ENCODE results near the gene GLCE.

Gene GLCE

GRCh38 chr15:69224383-69224782 is 63.9 kb downstream of the GLCE start:
- Mint-ChIP-seq H3K9me3 (peaks cover 32% of the 10 kb centered on the region), H3K4me3 (no peak overlapping the region), H3K4me1 (no peaks in the 10 kb centered on the region), H3K36me3 (ENCODE audit: low read depth) (peaks cover 52% of the 10 kb centered on the region), H3K27ac (no peak overlapping the region), H3K27me3 (ENCODE audit: low read depth) (no peaks in the 10 kb centered on the region)
- no peak for TF ChIP-seq CTCF (IDR thresholded peaks at IDR 0.05; ENCODE audit: unreplicated experiment in 3 of 3)

- Mint-ChIP-seq H3K9me3 (peaks cover 26% of the 10 kb centered on the region), H3K4me3 (no peak overlapping the region), H3K27me3 (ENCODE audit: low read depth) (no peaks in the 10 kb centered on the region), H3K27ac (no peak overlapping the region), H3K4me1 (no peaks in the 10 kb centered on the region), H3K36me3 (ENCODE audit: low read depth) (peaks cover 53% of the 10 kb centered on the region)
- TF ChIP-seq CTCF (IDR thresholded peaks at IDR 0.05; ENCODE audit: unreplicated experiment in 3 of 3) = peak in 1 of 3 experiments; percentile 46
Observed at GRCh38 chr15:69225355-69226022, 65.1 kb downstream of the GLCE start.

DNA sequence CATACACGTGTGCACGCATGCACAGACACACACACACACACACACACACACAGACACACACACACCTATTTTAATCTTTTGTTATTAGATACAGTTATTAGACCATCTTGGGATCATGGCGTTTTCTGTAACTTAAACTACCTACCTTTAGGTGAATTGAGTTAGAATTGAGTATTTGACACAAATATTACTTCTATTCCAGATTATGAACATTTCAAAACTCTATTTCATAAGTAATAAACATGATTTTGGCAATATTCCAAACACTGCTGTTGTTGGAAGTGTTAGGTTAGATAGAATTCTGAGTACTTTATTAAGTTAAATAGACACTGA is 65.6 kb downstream of the GLCE start:
- Mint-ChIP-seq H3K36me3 (ENCODE audit: low read depth) (peaks cover 49% of the 10 kb centered on the region), H3K4me1 (no peaks in the 10 kb centered on the region), H3K4me3 (no peak overlapping the region), H3K27me3 (ENCODE audit: low read depth) (no peaks in the 10 kb centered on the region), H3K27ac (no peak overlapping the region), H3K9me3 (peaks cover 23% of the 10 kb centered on the region)
- TF ChIP-seq CTCF (IDR thresholded peaks at IDR 0.05; ENCODE audit: unreplicated experiment in 3 of 3) = no peak

- H3K27ac Mint-ChIP-seq = no peak overlapping the region
- peaks cover 22% of the 10 kb centered on the region for H3K36me3 Mint-ChIP-seq (ENCODE audit: low read depth)
- H3K27me3 Mint-ChIP-seq (ENCODE audit: low read depth) = no peaks in the 10 kb centered on the region
- no peak for TF ChIP-seq CTCF (IDR thresholded peaks at IDR 0.05; ENCODE audit: unreplicated experiment in 3 of 3)
- peaks cover 2% of the 10 kb centered on the region for H3K9me3 Mint-ChIP-seq
- no peaks in the 10 kb centered on the region for H3K4me1 Mint-ChIP-seq
- no peak overlapping the region for H3K4me3 Mint-ChIP-seq
Observed at GRCh38 chr15:69232144-69232543, 71.7 kb downstream of the GLCE start.

DNA sequence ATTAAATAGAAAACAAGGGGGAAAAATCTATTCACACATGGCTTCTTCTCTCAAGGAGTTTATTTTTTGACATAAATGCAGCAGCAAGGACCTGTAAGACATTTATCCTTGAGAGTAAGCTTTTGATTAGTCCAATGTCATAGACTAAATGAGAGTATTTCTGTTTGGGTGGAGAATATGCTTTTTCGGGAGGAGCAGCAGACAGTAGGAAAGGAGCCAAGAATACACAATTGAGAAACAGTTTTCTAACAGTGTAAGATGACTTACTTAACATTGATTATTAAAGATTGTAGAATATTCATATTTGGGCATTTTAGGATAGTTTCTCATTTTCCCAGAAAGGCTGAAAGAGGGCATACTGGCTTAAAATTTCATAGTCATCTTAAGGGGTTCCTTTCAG is 72.3 kb downstream of the GLCE start:
- H3K9me3 Mint-ChIP-seq = peaks cover 2% of the 10 kb centered on the region
- no peak overlapping the region for H3K27ac Mint-ChIP-seq
- no peaks in the 10 kb centered on the region for H3K4me1 Mint-ChIP-seq
- no peak for TF ChIP-seq CTCF (IDR thresholded peaks at IDR 0.05; ENCODE audit: unreplicated experiment in 3 of 3)
- no peaks in the 10 kb centered on the region for H3K27me3 Mint-ChIP-seq (ENCODE audit: low read depth)
- H3K4me3 Mint-ChIP-seq = no peak overlapping the region
- H3K36me3 Mint-ChIP-seq (ENCODE audit: low read depth) = peaks cover 22% of the 10 kb centered on the region

DNA sequence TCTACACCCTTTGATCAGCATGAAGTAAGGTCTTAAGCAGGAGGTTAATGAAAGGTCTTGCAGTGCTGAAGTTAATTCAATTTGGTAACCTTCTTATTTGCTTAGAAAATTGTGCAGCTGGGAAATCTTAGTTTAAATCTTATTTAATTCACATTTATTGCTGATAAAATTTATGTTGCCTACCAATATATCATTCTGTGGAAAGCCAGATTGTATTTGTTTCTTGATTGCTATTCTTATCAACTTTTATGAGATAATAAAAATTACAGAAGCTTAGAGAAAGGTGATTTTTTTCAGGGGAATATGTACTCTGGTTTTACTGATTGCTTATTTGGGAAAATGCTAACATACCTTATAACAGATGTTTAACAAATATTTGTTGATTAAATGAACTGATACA is 74.2 kb downstream of the GLCE start:
- TF ChIP-seq CTCF (IDR thresholded peaks at IDR 0.05; ENCODE audit: unreplicated experiment in 3 of 3) = no peak
- H3K27ac Mint-ChIP-seq = no peak overlapping the region
- H3K4me3 Mint-ChIP-seq = no peak overlapping the region
- no peaks in the 10 kb centered on the region for H3K4me1 Mint-ChIP-seq
- H3K9me3 Mint-ChIP-seq = no peaks in the 10 kb centered on the region
- H3K36me3 Mint-ChIP-seq (ENCODE audit: low read depth) = peaks cover 11% of the 10 kb centered on the region
- H3K27me3 Mint-ChIP-seq (ENCODE audit: low read depth) = no peaks in the 10 kb centered on the region
